ENCODE data around the gene MRPL47.

DNA sequence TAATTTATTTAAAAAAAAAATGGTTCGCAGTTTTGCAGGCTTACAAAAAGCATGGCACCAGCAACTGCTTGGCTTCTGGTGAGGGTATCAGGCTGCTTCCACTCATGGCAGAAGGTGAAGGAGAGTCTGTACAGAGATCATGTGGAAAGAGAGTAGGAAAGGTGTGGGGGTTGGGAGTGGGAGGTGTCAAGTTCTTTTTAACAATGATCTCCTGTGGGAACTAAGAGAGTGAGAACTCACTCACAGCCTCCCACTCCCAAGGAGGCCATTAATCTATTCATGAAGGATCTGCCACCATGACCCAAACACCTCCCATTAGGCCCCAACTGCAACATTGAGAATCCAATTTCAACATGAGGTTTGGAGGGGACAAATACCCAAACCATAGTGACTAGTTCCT lies 62.8 kb downstream of the MRPL47 start:
- TF ChIP-seq, protein P1, sequence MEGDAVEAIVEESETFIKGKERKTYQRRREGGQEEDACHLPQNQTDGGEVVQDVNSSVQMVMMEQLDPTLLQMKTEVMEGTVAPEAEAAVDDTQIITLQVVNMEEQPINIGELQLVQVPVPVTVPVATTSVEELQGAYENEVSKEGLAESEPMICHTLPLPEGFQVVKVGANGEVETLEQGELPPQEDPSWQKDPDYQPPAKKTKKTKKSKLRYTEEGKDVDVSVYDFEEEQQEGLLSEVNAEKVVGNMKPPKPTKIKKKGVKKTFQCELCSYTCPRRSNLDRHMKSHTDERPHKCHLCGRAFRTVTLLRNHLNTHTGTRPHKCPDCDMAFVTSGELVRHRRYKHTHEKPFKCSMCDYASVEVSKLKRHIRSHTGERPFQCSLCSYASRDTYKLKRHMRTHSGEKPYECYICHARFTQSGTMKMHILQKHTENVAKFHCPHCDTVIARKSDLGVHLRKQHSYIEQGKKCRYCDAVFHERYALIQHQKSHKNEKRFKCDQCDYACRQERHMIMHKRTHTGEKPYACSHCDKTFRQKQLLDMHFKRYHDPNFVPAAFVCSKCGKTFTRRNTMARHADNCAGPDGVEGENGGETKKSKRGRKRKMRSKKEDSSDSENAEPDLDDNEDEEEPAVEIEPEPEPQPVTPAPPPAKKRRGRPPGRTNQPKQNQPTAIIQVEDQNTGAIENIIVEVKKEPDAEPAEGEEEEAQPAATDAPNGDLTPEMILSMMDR (IDR thresholded peaks at IDR 0.05 in 2 of 3, conservative IDR thresholded peaks at IDR 0.05 in 1 of 3; ENCODE audit: control insufficient read depth in 2 of 3, extremely low read depth in 1 of 3, insufficient read depth in 1 of 3, low read depth in 3 of 3, low read length in 3 of 3) = no peak
- TF ChIP-seq CEBPB (IDR thresholded peaks at IDR 0.05; ENCODE audit: borderline replicate concordance in 1 of 2, low read depth in 2 of 2, low read length in 2 of 2) = no peak
- no peak for TF ChIP-seq JUND (IDR thresholded peaks at IDR 0.05; ENCODE audit: low read depth, low read length)
- no peak for TF ChIP-seq RFX5 (IDR thresholded peaks at IDR 0.05; ENCODE audit: low read depth, low read length)
- TF ChIP-seq, protein P2, sequence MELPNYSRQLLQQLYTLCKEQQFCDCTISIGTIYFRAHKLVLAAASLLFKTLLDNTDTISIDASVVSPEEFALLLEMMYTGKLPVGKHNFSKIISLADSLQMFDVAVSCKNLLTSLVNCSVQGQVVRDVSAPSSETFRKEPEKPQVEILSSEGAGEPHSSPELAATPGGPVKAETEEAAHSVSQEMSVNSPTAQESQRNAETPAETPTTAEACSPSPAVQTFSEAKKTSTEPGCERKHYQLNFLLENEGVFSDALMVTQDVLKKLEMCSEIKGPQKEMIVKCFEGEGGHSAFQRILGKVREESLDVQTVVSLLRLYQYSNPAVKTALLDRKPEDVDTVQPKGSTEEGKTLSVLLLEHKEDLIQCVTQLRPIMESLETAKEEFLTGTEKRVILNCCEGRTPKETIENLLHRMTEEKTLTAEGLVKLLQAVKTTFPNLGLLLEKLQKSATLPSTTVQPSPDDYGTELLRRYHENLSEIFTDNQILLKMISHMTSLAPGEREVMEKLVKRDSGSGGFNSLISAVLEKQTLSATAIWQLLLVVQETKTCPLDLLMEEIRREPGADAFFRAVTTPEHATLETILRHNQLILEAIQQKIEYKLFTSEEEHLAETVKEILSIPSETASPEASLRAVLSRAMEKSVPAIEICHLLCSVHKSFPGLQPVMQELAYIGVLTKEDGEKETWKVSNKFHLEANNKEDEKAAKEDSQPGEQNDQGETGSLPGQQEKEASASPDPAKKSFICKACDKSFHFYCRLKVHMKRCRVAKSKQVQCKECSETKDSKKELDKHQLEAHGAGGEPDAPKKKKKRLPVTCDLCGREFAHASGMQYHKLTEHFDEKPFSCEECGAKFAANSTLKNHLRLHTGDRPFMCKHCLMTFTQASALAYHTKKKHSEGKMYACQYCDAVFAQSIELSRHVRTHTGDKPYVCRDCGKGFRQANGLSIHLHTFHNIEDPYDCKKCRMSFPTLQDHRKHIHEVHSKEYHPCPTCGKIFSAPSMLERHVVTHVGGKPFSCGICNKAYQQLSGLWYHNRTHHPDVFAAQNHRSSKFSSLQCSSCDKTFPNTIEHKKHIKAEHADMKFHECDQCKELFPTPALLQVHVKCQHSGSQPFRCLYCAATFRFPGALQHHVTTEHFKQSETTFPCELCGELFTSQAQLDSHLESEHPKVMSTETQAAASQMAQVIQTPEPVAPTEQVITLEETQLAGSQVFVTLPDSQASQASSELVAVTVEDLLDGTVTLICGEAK (IDR thresholded peaks at IDR 0.05; ENCODE audit: borderline replicate concordance) = no peak
- no peak for TF ChIP-seq EZH2 (IDR thresholded peaks at IDR 0.05; ENCODE audit: borderline replicate concordance, control insufficient read depth, low read depth, low read length)
- TF ChIP-seq, protein P3, sequence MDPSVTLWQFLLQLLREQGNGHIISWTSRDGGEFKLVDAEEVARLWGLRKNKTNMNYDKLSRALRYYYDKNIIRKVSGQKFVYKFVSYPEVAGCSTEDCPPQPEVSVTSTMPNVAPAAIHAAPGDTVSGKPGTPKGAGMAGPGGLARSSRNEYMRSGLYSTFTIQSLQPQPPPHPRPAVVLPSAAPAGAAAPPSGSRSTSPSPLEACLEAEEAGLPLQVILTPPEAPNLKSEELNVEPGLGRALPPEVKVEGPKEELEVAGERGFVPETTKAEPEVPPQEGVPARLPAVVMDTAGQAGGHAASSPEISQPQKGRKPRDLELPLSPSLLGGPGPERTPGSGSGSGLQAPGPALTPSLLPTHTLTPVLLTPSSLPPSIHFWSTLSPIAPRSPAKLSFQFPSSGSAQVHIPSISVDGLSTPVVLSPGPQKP (IDR thresholded peaks at IDR 0.05; ENCODE audit: low read depth, low read length) = no peak
- TF ChIP-seq ASH2L (IDR thresholded peaks at IDR 0.05; ENCODE audit: borderline replicate concordance, low read depth) = no peak
- no peak for TF ChIP-seq DPF2 (IDR thresholded peaks at IDR 0.05)
- TF ChIP-seq CHD2 (IDR thresholded peaks at IDR 0.05; ENCODE audit: borderline replicate concordance, low read depth, low read length) = no peak
- TF ChIP-seq, protein P4, sequence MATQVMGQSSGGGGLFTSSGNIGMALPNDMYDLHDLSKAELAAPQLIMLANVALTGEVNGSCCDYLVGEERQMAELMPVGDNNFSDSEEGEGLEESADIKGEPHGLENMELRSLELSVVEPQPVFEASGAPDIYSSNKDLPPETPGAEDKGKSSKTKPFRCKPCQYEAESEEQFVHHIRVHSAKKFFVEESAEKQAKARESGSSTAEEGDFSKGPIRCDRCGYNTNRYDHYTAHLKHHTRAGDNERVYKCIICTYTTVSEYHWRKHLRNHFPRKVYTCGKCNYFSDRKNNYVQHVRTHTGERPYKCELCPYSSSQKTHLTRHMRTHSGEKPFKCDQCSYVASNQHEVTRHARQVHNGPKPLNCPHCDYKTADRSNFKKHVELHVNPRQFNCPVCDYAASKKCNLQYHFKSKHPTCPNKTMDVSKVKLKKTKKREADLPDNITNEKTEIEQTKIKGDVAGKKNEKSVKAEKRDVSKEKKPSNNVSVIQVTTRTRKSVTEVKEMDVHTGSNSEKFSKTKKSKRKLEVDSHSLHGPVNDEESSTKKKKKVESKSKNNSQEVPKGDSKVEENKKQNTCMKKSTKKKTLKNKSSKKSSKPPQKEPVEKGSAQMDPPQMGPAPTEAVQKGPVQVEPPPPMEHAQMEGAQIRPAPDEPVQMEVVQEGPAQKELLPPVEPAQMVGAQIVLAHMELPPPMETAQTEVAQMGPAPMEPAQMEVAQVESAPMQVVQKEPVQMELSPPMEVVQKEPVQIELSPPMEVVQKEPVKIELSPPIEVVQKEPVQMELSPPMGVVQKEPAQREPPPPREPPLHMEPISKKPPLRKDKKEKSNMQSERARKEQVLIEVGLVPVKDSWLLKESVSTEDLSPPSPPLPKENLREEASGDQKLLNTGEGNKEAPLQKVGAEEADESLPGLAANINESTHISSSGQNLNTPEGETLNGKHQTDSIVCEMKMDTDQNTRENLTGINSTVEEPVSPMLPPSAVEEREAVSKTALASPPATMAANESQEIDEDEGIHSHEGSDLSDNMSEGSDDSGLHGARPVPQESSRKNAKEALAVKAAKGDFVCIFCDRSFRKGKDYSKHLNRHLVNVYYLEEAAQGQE (IDR thresholded peaks at IDR 0.05; ENCODE audit: low read depth, low read length) = no peak
- no peak for TF ChIP-seq BMI1 (IDR thresholded peaks at IDR 0.05; ENCODE audit: borderline replicate concordance)
- TF ChIP-seq POLR2AphosphoS5 (IDR thresholded peaks at IDR 0.05; ENCODE audit: low read length) = no peak

Data from GM12878 (cell line).